GM18520 (cell line): Measurements from ENCODE around the gene STMP1.

ENCODE experiments used
- ATAC-seq: cut with Tn5 transposase; IDR thresholded peaks from one replicate; pipeline ENCODE4 v1.9.1; 2021; ENCODE audit not compliant: unreplicated experiment

Gene STMP1

DNA sequence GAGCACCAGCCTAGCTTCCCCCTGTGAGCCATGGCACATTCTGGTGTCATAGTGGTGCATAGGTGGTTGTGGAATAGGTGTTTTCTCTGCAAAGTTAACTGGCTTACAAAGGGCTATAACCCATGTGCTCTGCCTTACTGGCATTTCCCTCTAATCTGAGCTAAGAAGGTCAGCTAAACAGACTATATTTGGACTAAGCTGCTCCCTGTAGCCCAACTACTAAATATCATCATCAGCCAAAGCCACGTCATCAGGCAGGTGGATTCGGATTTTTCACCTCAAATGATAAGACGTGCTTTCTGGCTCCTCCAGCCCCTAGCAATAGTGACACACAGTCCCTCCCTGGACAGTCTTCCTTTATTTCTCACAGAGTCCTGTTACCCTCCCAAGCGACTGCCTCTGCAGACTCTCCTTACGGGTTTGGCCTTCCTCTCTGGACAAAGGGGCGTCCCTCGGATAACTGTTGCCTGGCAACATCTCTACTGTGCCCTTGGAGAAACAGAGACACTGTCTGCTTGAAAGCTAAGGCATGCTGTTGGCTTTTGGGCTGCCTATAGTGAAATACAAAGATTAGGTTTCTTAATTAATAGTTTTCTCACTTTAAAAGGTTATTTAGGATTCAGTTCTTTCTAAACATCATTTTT is 56.6 kb downstream of the STMP1 start:
- no peak for ATAC-seq

DNA sequence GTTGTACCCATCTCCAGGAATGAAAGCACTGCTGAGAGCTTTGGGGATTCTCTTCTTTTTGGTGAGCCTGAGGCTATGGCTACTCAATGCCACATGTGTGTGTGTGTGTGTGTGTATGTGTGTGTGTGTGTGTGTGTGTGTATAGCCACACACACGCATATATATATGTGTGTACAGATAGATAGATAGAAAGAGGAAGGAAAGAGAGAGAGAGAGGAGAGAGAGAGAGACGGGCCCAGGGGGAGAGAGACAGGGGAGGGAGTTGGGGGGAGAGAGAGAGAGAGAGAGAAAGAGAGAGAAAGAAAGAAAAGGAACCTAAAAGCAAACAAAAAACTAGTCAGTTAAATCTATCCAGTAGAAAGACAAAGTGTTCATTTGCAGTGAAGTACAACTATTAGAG is 57.4 kb downstream of the STMP1 start:
- no peak for ATAC-seq

DNA sequence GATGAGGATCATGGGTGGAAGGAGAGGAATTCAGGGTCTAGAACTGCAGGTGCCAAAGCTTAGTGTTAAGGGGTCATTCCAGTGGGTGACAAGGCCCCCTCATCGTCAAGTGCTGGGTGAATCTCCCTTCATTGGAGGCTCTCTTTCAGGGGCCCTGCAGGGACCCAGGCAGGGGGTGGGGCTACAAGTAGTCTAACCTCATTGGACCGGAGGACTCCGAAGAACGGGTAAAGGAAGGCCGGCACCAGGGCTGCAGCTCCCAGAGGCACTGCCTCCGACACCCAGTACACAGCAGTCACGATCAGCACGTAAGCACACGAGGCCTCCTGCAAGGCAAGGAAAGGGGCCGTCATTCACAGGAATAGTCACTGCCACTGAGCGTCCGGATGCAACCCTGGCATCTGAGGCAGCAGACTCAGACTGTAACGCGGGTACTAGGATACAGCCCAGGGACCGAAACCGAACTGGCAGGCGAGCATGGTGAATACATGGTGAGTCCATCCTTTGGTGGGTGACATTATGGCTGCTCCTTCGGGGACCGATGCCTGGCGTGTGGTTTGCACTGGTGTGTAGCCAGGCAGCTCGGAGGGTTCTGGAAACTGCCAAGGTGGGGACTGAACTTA is 59.0 kb downstream of the STMP1 start:
- ATAC-seq: no peak

DNA sequence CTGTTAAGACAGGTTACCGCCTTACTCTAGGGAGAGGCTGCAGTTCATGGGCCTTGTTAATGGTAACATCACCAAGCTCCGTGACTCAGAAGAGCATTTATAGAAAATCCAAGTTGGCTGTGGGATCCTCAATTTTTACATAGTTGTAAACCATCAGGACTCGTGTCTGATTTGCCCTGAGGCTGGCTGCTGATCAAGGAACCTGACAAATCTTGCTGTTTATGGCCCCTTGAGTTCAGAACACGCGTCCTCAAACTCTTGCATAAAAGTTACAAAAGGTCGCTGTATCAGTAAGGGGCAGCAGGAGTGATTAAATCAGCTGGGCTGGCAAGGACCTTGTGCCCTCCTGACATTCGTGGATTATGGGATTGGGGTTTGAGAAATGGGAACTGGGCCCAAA is 61.1 kb downstream of the STMP1 start:
- no peak for ATAC-seq
